ENCODE data around the gene SLC16A13.

Gene SLC16A13

DNA sequence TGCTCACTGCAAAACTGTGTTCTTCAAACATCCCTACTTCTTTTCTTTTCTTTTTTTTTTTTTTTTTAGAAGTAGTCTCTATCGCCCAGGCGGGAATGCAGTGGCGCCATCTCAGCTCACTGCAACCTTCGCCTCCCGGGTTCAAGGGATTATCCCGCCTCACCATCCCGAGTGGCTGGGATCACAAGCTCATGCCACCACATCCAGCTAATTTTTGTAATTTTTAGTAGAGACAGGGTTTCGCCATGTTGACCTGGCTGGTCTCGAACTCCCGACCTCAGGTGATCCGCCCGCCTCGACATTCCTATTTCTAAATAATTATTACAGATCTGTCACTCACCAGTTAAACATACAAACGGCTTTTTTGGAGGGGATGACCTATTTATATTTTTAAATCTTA lies 24.4 kb upstream of the SLC16A13 start:
- no peak for TF ChIP-seq FOXP2 (optimal IDR thresholded peaks at IDR 0.05; ENCODE audit: borderline replicate concordance, extremely low read depth, extremely low read length, insufficient read depth)
- no peak for TF ChIP-seq REST (IDR thresholded peaks at IDR 0.05; ENCODE audit: insufficient read depth in 1 of 2, low read depth in 2 of 2, low read length in 2 of 2)
- no peak for TF ChIP-seq TAF1 (IDR thresholded peaks at IDR 0.05; ENCODE audit: borderline replicate concordance, insufficient read depth, low read length)

GRCh38 chr17:7011942-7012254 lies 23.9 kb upstream of the SLC16A13 start:
- TF ChIP-seq FOXP2 (optimal IDR thresholded peaks at IDR 0.05; ENCODE audit: borderline replicate concordance, extremely low read depth, extremely low read length, insufficient read depth), result no peak
- TF ChIP-seq REST (IDR thresholded peaks at IDR 0.05; ENCODE audit: insufficient read depth in 1 of 2, low read depth in 2 of 2, low read length in 2 of 2), result no peak

GRCh38 chr17:7014261-7014994 lies 21.4 kb upstream of the SLC16A13 start:
- TF ChIP-seq TAF1 (IDR thresholded peaks at IDR 0.05; ENCODE audit: borderline replicate concordance, insufficient read depth, low read length), result peak; percentile 85; the same call in 1 of the 2 replicates
- TF ChIP-seq SIN3A (IDR thresholded peaks at IDR 0.05; ENCODE audit: borderline replicate concordance, insufficient read depth, low read length), result no peak; the same call in 1 of the 2 replicates
- TF ChIP-seq REST (IDR thresholded peaks at IDR 0.05; ENCODE audit: insufficient read depth in 1 of 2, low read depth in 2 of 2, low read length in 2 of 2), result 0 out of 4 replicates have a peak, but pooled peaks of 1 of the 2 experiments have one; percentile 3
- peak; percentile 89 for TF ChIP-seq POLR2AphosphoS5 (IDR thresholded peaks at IDR 0.05; ENCODE audit: low read depth, low read length)
- peak; percentile 88 for TF ChIP-seq FOXP2 (optimal IDR thresholded peaks at IDR 0.05; ENCODE audit: borderline replicate concordance, extremely low read depth, extremely low read length, insufficient read depth)

DNA sequence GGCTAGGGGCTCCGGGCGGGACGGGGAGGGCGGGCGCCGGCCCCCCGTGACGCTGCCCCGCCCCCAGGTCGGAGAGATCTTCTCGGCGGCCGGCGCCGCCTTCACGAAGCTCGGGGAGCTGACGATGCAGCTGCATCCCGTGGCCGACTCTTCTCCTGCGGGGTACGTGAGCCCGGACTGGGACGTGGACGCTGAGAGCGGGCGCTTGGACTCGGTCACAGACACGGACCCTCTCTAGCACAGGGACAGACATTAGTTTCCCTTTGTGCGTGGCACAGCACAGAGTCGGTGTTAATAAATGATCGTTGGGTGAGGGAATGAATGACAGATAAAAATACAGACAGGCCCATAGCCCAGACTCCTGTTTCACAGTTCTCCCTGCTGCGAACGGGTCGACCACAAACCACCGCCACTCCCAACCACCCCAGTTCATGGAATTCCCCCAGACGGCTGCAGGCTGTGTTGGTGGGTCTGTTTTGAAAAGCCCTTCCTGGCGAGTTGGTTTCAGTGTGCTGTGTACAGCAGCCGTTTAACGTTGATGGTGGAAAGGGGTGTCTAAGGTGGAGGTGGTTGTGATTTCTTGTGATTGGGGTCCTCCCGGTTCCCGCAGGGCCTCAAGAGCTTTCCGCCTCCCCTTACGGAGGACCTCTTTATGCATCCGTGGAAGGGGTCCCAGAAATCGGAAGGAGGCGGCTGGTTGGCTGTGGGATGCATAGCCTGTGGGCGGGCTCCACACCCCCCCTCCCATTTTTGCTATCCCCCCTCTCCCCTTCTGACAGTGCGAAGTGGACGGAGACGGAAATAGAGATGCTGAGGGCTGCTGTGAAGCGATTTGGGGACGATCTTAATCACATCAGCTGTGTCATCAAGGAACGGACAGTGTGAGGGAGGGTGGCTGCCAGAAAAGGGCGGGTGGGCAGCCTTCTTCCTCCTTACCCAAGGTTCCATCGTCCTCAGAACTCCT lies 20.5 kb upstream of the SLC16A13 start:
- no peak for TF ChIP-seq FOXP2 (optimal IDR thresholded peaks at IDR 0.05; ENCODE audit: borderline replicate concordance, extremely low read depth, extremely low read length, insufficient read depth)
- peak; percentile 30; the same call in 1 of the 2 replicates for TF ChIP-seq SIN3A (IDR thresholded peaks at IDR 0.05; ENCODE audit: borderline replicate concordance, insufficient read depth, low read length)

- TF ChIP-seq POLR2AphosphoS5 (IDR thresholded peaks at IDR 0.05; ENCODE audit: low read depth, low read length) (no peak), TAF1 (IDR thresholded peaks at IDR 0.05; ENCODE audit: borderline replicate concordance, insufficient read depth, low read length) (no peak), SIN3A (IDR thresholded peaks at IDR 0.05; ENCODE audit: borderline replicate concordance, insufficient read depth, low read length) (no peak), REST (IDR thresholded peaks at IDR 0.05; ENCODE audit: insufficient read depth in 1 of 2, low read depth in 2 of 2, low read length in 2 of 2) (no peak), FOXP2 (optimal IDR thresholded peaks at IDR 0.05; ENCODE audit: borderline replicate concordance, extremely low read depth, extremely low read length, insufficient read depth) (no peak)
Observed at GRCh38 chr17:7016418-7016817, 19.4 kb upstream of the SLC16A13 start.
